K562 (cell line): Measurements from ENCODE around the gene SCUBE1. TPM values are rescaled to one million over a fixed set of nuclear protein-coding genes. Genes with fewer than 3 reads are reported as not detected.

Experiments
- ATF1 ChIP-seq, 2 experiments: fragments of 450-650 bp in 1 of 2; IDR thresholded peaks; 2 replicates each; pipeline ENCODE4 v1.6.1; 2016; ENCODE audit warnings: missing compliant biosample characterization in 1 of 2, missing genetic modification characterization in 1 of 2
- BACH1 ChIP-seq: fragments of 200-800 bp; sonication (Bioruptor generic); IDR thresholded peaks from 2 replicates; pipeline ENCODE4 v1.6.1; 2016; ENCODE audit warnings: missing genetic modification characterization, missing compliant biosample characterization
- ERF ChIP-seq: fragments of 450-650 bp; formaldehyde crosslinking; IDR thresholded peaks from 2 replicates; pipeline ENCODE4 v1.4.0; 2020; ENCODE audit warnings: mild to moderate bottlenecking, mixed read lengths
- GTF2E2 ChIP-seq: fragments of 200-800 bp; sonication (Bioruptor generic); IDR thresholded peaks from 2 replicates; pipeline ENCODE4 v1.6.1; 2016; ENCODE audit warnings: missing genetic modification characterization, missing compliant biosample characterization
- JUN ChIP-seq, 2 experiments: sonication (generic) in 1 of 2; formaldehyde crosslinking in 1 of 2; IDR thresholded peaks; 2 replicates each; pipeline versions ENCODE4 v1.6.1 to v1.8.0; 2012 to 2022; ENCODE audit warnings: borderline replicate concordance in 2 of 2, mild to moderate bottlenecking in 2 of 2, improper control_type of control experiment in 1 of 2, low read depth in 1 of 2, low read length in 1 of 2, missing genetic modification reagents in 1 of 2
- MCM5 ChIP-seq: fragments of 450-650 bp; IDR thresholded peaks from 2 replicates; pipeline ENCODE4 v1.6.1; 2016; ENCODE audit warnings: low read depth
- NCOA4 ChIP-seq: fragments of 450-650 bp; IDR thresholded peaks from 2 replicates; pipeline ENCODE4 v1.6.1; 2018; ENCODE audit warnings: mild to moderate bottlenecking; ENCODE audit not compliant: partially characterized antibody
- PHF8 ChIP-seq: fragments of 200-600 bp; sonication (generic); IDR thresholded peaks from 2 replicates; pipeline ENCODE4 v1.6.1; 2012; ENCODE audit warnings: mixed run types, mild to moderate bottlenecking, inconsistent platforms, low read length, moderate library complexity, borderline replicate concordance
- PML ChIP-seq: IDR thresholded peaks from 2 replicates; pipeline ENCODE4 v1.6.1; 2012; ENCODE audit warnings: low read length, inconsistent platforms
- POLR2AphosphoS2 ChIP-seq: IDR thresholded peaks from 2 replicates; pipeline ENCODE4 v1.6.1; 2012; ENCODE audit warnings: low read length, improper control_type of control experiment
- SOX6 ChIP-seq: fragments of 450-650 bp; IDR thresholded peaks from 2 replicates; pipeline ENCODE4 v1.6.1; 2014; ENCODE audit warnings: mild to moderate bottlenecking
- SREBF2 ChIP-seq: sonication (generic); formaldehyde crosslinking; IDR thresholded peaks from 2 replicates; pipeline ENCODE4 v1.4.0; 2020; ENCODE audit warnings: mild to moderate bottlenecking, missing genetic modification reagents
- TRIM24 ChIP-seq, 2 experiments: fragments of 450-650 bp; IDR thresholded peaks; 2 replicates each; pipeline ENCODE4 v1.6.1; 2016
- ZBTB7A ChIP-seq: IDR thresholded peaks from 2 replicates; pipeline ENCODE4 v1.6.1; 2011; ENCODE audit warnings: low read depth, mild to moderate bottlenecking, low read length, moderate library complexity, borderline replicate concordance; ENCODE audit not compliant: control insufficient read depth
- polyA plus RNA-seq, 8 experiments: library from polyadenylated mRNA; depleted of rRNA in 4 of 8; stranded (reverse) in 5 of 8; unstranded in 3 of 8; fragments of >200 nt; fragmentation: Nextera tagmentation in 2 of 8; fragmentation: Illumina TruSeq in 1 of 8; extraction: Ambion mirVana in 2 of 8; extraction: Trizol in 1 of 8; gene quantifications; 2 replicates each; pipeline versions ENCODE4 v1.2.1 to v1.2.3, GENCODE V29; 2011 to 2014; ENCODE audit warnings: inconsistent platforms in 1 of 8, missing spikeins in 1 of 8
- total RNA-seq, 7 experiments: library from RNA; depleted of rRNA in 6 of 7; stranded (reverse); fragments of >200 nt in 6 of 7; fragmentation: Illumina TruSeq in 2 of 7; extraction: Trizol in 2 of 7; gene quantifications; 2 replicates each; pipeline versions ENCODE4 v1.2.1 to v1.2.3, GENCODE V29; 2011 to 2021; ENCODE audit warnings: low replicate concordance in 1 of 7
- TF ChIP-seq, protein P1 (sequence below): fragments of 450-650 bp; formaldehyde crosslinking; IDR thresholded peaks from 2 replicates; pipeline ENCODE4 v1.4.0; 2020; ENCODE audit warnings: mild to moderate bottlenecking, moderate library complexity
- TF ChIP-seq, protein P2 (sequence below): fragments of 450-650 bp; IDR thresholded peaks from 2 replicates; pipeline ENCODE4 v1.6.1; 2016; ENCODE audit warnings: antibody characterized with exemption
- TF ChIP-seq, protein P3 (sequence below): sonication (generic); formaldehyde crosslinking; IDR thresholded peaks from 2 replicates; pipeline ENCODE4 v1.5.0; 2020; ENCODE audit warnings: missing genetic modification reagents
- TF ChIP-seq, protein P4 (sequence below), 2 experiments: fragments of 450-650 bp in 1 of 2; sonication (generic) in 1 of 2; formaldehyde crosslinking in 1 of 2; IDR thresholded peaks in 1 of 2; conservative IDR thresholded peaks in 1 of 2; 2 replicates each; pipeline versions ENCODE4 v1.6.1 to v1.8.1; 2016 to 2023; ENCODE audit warnings: mild to moderate bottlenecking in 2 of 2, moderate library complexity in 2 of 2, inconsistent platforms in 1 of 2, missing genetic modification reagents in 1 of 2
- TF ChIP-seq, protein P5 (sequence below): sonication (generic); formaldehyde crosslinking; IDR thresholded peaks from 2 replicates; pipeline ENCODE4 v1.8.1; 2023; ENCODE audit warnings: mild to moderate bottlenecking, missing genetic modification reagents

SCUBE1 gene
- total and polyA plus RNA-seq, 9 of the 15 experiments (the other 6 are each of a cell fraction or from before 2014, with no cell fraction given) = 0.03 to 0.47 (median 0.29) TPM; not detected in 6

DNA sequence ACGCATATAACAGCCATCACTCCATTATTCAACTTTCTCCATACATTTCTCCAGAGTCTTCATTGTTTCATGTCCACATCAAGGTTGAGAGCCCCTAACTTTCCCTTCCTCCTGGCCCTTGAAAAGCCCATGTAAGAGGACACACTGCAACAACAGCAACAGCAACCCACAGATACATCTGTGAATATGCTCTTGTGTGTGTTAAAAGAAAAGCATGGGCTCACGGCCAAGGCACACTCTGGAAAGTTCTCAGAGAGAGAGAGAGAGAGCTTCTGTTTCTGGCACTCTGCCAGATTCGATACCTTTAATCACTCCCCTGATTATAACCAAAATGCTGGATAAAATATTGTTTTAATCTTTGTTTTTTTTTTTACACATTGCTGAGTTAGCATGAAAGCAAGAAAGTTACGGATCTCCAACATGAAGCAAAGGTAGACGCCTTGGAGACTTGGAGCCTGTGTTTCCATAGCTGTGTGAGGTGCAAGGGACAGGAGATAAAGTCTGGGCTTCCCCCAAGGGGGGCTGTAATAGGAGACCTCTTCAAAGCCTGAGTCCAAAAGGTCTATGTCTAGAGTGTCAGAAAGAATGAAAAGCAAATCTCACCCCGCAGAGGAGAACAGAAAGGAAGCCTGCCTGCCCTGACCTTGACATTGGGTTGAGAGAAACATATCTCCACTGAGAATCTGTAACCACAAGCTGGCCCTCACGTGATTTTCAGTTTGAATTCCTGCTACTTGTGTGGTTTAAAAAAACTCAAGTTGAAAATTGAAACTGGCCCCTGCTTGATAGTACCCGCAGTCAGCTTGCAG is 34.9 kb upstream of the SCUBE1 start (continued):
- TF ChIP-seq GTF2E2 (tag) (no peak), JUN (IDR thresholded peaks at IDR 0.05; ENCODE audit: borderline replicate concordance, low read depth, low read length) (no peak), JUN (CRISPR knock-in tag; IDR thresholded peaks at IDR 0.05; ENCODE audit: borderline replicate concordance) (no peak), SREBF2 (no peak), BACH1 (tag) (no peak), TRIM24 (IDR thresholded peaks at IDR 0.05) (no peak), ERF (no peak), POLR2AphosphoS2 (no peak), SOX6 (no peak), ZBTB7A (no peak), NCOA4 (no peak), ATF1 (CRISPR knock-in tag; IDR thresholded peaks at IDR 0.05) (no peak), ATF1 (tag; IDR thresholded peaks at IDR 0.05) (no peak), PHF8 (no peak), MCM5 (no peak), PML (no peak)
- TF ChIP-seq, protein P1, sequence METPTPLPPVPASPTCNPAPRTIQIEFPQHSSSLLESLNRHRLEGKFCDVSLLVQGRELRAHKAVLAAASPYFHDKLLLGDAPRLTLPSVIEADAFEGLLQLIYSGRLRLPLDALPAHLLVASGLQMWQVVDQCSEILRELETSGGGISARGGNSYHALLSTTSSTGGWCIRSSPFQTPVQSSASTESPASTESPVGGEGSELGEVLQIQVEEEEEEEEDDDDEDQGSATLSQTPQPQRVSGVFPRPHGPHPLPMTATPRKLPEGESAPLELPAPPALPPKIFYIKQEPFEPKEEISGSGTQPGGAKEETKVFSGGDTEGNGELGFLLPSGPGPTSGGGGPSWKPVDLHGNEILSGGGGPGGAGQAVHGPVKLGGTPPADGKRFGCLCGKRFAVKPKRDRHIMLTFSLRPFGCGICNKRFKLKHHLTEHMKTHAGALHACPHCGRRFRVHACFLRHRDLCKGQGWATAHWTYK (CRISPR knock-in tag) = no peak
- TF ChIP-seq, protein P2, sequence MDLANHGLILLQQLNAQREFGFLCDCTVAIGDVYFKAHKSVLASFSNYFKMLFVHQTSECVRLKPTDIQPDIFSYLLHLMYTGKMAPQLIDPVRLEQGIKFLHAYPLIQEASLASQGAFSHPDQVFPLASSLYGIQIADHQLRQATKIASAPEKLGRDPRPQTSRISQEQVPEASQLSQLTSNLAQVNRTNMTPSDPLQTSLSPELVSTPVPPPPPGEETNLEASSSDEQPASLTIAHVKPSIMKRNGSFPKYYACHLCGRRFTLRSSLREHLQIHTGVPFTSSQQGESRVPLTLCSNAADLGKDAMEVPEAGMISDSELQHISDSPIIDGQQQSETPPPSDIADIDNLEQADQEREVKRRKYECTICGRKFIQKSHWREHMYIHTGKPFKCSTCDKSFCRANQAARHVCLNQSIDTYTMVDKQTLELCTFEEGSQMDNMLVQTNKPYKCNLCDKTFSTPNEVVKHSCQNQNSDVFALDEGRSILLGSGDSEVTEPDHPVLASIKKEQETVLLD = no peak
- TF ChIP-seq, protein P3, sequence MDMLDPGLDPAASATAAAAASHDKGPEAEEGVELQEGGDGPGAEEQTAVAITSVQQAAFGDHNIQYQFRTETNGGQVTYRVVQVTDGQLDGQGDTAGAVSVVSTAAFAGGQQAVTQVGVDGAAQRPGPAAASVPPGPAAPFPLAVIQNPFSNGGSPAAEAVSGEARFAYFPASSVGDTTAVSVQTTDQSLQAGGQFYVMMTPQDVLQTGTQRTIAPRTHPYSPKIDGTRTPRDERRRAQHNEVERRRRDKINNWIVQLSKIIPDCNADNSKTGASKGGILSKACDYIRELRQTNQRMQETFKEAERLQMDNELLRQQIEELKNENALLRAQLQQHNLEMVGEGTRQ (CRISPR knock-in tag) = peak; percentile 40; the same call in 1 of the 2 replicates
- TF ChIP-seq, protein P4, sequence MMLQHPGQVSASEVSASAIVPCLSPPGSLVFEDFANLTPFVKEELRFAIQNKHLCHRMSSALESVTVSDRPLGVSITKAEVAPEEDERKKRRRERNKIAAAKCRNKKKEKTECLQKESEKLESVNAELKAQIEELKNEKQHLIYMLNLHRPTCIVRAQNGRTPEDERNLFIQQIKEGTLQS (IDR thresholded peaks at IDR 0.05) = no peak
- TF ChIP-seq, protein P4 (CRISPR knock-in tag; conservative IDR thresholded peaks at IDR 0.05) = no peak
- TF ChIP-seq, protein P5, sequence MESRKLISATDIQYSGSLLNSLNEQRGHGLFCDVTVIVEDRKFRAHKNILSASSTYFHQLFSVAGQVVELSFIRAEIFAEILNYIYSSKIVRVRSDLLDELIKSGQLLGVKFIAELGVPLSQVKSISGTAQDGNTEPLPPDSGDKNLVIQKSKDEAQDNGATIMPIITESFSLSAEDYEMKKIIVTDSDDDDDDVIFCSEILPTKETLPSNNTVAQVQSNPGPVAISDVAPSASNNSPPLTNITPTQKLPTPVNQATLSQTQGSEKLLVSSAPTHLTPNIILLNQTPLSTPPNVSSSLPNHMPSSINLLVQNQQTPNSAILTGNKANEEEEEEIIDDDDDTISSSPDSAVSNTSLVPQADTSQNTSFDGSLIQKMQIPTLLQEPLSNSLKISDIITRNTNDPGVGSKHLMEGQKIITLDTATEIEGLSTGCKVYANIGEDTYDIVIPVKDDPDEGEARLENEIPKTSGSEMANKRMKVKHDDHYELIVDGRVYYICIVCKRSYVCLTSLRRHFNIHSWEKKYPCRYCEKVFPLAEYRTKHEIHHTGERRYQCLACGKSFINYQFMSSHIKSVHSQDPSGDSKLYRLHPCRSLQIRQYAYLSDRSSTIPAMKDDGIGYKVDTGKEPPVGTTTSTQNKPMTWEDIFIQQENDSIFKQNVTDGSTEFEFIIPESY (CRISPR knock-in tag) = no peak
